GM19468 (cell line): ENCODE results near the gene PKD2L1.
"Not testable (repeated sequence)": the region's sequence is repeated elsewhere in the genome, so short reads cannot be mapped to it uniquely, and the experiment has no call there.

Experiments
- ATAC-seq: cut with Tn5 transposase; IDR thresholded peaks from one replicate; pipeline ENCODE4 v1.9.1; 2021; ENCODE audit warnings: mild to moderate bottlenecking, moderate library complexity, moderate number of reproducible peaks; ENCODE audit not compliant: unreplicated experiment; ENCODE audit errors: extremely low read depth

The PKD2L1 gene

GRCh38 chr10:100334762-100335161, 4.7 kb upstream of the PKD2L1 start:
- no peak for ATAC-seq

- ATAC-seq: no peak
These were observed 3.8 kb upstream of the PKD2L1 start for GRCh38 chr10:100333661-100334440.

- ATAC-seq: no peak
These were observed 3.1 kb upstream of the PKD2L1 start for GRCh38 chr10:100333106-100333505.

- no peak for ATAC-seq
These were observed 1.8 kb downstream of the PKD2L1 start for GRCh38 chr10:100328198-100328597.

GRCh38 chr10:100327718-100328009, 2.4 kb downstream of the PKD2L1 start:
- no peak for ATAC-seq

- peak; percentile 90 for ATAC-seq
These were observed 2.9 kb downstream of the PKD2L1 start for GRCh38 chr10:100327007-100327717.

- ATAC-seq: no peak
These were observed 4.9 kb downstream of the PKD2L1 start for GRCh38 chr10:100325158-100325557.

GRCh38 chr10:100319707-100320402, 10.2 kb downstream of the PKD2L1 start:
- ATAC-seq: no peak

- ATAC-seq: no peak
These were observed 11.8 kb downstream of the PKD2L1 start for GRCh38 chr10:100318207-100318606.

- ATAC-seq: no peak
These were observed 14.4 kb downstream of the PKD2L1 start for GRCh38 chr10:100315615-100316014.

GRCh38 chr10:100311298-100311697, 18.7 kb downstream of the PKD2L1 start:
- ATAC-seq: no peak

- ATAC-seq: no peak
These were observed 22.3 kb downstream of the PKD2L1 start for GRCh38 chr10:100307684-100308083.

- no peak for ATAC-seq
These were observed 23.2 kb downstream of the PKD2L1 start for GRCh38 chr10:100306861-100307260.

- ATAC-seq: no peak
These were observed 25.6 kb downstream of the PKD2L1 start for GRCh38 chr10:100304414-100304813.

GRCh38 chr10:100303724-100304319, 26.2 kb downstream of the PKD2L1 start:
- no peak for ATAC-seq

- ATAC-seq: not testable (repeated sequence)
These were observed 28.9 kb downstream of the PKD2L1 start for GRCh38 chr10:100301123-100301522.

GRCh38 chr10:100297242-100297641, 32.8 kb downstream of the PKD2L1 start:
- ATAC-seq: no peak

- no peak for ATAC-seq
These were observed 37.0 kb downstream of the PKD2L1 start for GRCh38 chr10:100293066-100293465.

- ATAC-seq: not testable (repeated sequence)
These were observed 37.7 kb downstream of the PKD2L1 start for GRCh38 chr10:100292300-100292699.

- no peak for ATAC-seq
These were observed 38.7 kb downstream of the PKD2L1 start for GRCh38 chr10:100291356-100291755.

GRCh38 chr10:100289641-100290040, 40.4 kb downstream of the PKD2L1 start:
- no peak for ATAC-seq
